Lower leg skin (tissue), 4 donors: ENCODE results near the gene PRPF19. TPM values are rescaled to one million over a fixed set of nuclear protein-coding genes. Genes with fewer than 3 reads are reported as not detected.
A peak's percentile ranks its signal among the peaks of the same experiment; 100 is the strongest.

Source experiments
- DNase-seq, 2 donors: peaks; one replicate each; pipeline ENCODE4 v3.0.0-alpha.2; 2019; ENCODE audit warnings: low spot score in 2 of 2
- H3K4me3 ChIP-seq: fragments of 200-600 bp; sonication (generic); 2 replicates; pipeline ENCODE4 v1.5.1; 2017; ENCODE audit warnings: mild to moderate bottlenecking, low read depth; ENCODE audit not compliant: poor library complexity, severe bottlenecking
- POLR2A ChIP-seq, 2 donors: fragments of 450-650 bp; IDR thresholded peaks; one replicate each; pipeline ENCODE4 v1.6.1; 2016 to 2017; ENCODE audit warnings: antibody characterized with exemption in 2 of 2, mild to moderate bottlenecking in 1 of 2, moderate library complexity in 1 of 2
- WGBS, 2 donors: methylation state at CpG; one replicate each; pipeline ENCODE4 v1.1.5; 2018; 5-methylcytosine and 5-hydroxymethylcytosine counted together
- intact Hi-C: fragments of 100-400 bp; cut with DNase I; formaldehyde crosslinking; loops from one replicate; pipeline ENCODE4 v1.15.0; 2023; ENCODE audit warnings: low total_unique reads
- total RNA-seq, 4 donors: library from RNA; depleted of rRNA; stranded (reverse); fragments of >200 nt; gene quantifications; one replicate each; pipeline ENCODE4 v1.1.0, GENCODE V29; 2016
- TF ChIP-seq, protein P1 (sequence below), 3 donors: fragments of 450-650 bp; IDR thresholded peaks; one replicate each; pipeline ENCODE4 v1.5.1; 2016; ENCODE audit warnings: antibody characterized with exemption in 3 of 3, mild to moderate bottlenecking in 3 of 3, moderate library complexity in 2 of 3

Gene PRPF19
- total RNA-seq, 4 donors from 2014 or later = 75.3 to 119 (median 108) TPM

DNA sequence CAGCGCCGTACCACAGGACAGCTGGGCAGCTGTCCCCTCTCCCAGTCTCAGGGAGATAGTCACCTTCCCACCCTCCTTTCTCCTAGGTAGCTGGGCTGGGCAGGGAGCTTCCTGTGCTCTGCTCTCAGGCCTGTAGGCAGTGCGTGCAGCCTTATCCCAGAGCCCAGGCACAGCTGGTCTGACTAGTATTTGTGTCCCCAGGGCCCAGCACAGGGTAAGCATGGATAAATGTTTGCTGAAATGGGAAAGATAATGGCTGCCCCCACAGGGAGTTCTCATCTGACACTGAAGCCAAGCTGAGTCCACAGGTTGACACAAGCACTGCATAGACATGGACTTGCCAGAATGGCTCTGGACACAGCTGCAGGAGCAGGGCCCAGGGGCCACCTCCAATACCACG, 35.8 kb upstream of the PRPF19 start:
- no peak overlapping the region for H3K4me3 ChIP-seq
- 66% methylated on average over 3 of the region's 4 CpGs for WGBS, 2 donors
- intact Hi-C loops = no loop called here
- no peak for TF ChIP-seq POLR2A (IDR thresholded peaks at IDR 0.05)
- TF ChIP-seq, protein P1, sequence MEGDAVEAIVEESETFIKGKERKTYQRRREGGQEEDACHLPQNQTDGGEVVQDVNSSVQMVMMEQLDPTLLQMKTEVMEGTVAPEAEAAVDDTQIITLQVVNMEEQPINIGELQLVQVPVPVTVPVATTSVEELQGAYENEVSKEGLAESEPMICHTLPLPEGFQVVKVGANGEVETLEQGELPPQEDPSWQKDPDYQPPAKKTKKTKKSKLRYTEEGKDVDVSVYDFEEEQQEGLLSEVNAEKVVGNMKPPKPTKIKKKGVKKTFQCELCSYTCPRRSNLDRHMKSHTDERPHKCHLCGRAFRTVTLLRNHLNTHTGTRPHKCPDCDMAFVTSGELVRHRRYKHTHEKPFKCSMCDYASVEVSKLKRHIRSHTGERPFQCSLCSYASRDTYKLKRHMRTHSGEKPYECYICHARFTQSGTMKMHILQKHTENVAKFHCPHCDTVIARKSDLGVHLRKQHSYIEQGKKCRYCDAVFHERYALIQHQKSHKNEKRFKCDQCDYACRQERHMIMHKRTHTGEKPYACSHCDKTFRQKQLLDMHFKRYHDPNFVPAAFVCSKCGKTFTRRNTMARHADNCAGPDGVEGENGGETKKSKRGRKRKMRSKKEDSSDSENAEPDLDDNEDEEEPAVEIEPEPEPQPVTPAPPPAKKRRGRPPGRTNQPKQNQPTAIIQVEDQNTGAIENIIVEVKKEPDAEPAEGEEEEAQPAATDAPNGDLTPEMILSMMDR (IDR thresholded peaks at IDR 0.05) = no peak
- no peak for DNase-seq

DNA sequence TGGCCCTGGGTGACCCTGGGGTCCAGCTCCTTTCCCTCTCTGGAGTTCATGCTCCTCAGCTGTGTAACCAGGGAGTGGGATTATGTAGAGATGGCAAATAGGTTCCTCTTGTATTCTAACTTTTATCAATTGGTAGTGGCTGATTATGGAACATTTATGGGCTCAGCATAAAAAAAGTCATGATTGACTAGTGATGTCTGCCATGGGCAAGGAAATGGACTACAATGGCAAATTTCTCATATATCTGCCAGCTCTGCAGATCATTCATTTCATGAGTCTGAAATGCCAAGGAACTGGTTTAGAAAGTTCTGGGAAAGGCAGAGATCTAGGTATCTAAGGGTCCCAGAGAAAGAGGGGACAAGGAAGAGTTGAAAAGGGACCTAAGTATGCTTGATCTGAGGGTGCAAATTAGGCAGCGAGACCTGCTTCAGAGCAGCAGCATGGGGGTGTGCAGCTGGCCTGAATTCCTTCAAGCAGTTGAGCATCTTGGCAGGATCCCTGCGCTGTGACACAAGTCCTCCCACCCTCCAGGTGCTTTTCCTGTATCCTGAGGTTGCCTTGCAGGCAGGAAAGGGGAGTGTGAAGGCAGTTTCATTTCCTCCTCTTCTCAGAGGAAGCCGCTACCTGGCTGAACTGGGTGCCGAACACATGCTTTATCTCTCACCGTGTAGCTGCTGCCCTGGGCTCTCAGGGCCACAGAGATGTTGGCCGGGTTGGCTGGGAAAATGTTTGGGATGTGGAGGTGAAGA, 35.2 kb upstream of the PRPF19 start:
- TF ChIP-seq POLR2A (IDR thresholded peaks at IDR 0.05) = no peak
- TF ChIP-seq, protein P1 (IDR thresholded peaks at IDR 0.05) = no peak
- no peak overlapping the region for H3K4me3 ChIP-seq
- intact Hi-C loops = no loop called here
- 59 to 65% methylated on average over 6 of the region's 6 CpGs for WGBS, 2 donors
- no peak for DNase-seq

DNA sequence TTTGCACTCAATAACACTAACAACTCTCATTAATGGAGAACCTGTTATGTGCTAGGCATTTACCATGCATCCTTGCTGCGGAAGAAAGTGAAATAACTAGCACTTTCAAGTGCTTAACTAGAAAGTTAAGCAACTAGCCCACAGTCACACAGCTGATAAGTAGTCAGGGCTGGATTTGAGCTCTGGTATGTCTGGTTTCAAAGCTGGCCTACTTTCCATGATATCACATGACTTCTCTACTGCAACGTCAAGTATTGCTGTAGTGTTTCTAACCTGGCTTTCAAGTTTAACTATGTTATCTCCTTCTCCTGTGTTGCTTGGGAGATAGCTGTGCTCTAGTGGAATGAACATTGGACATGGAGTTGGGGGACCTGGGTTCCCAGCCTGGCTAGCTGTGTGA, 33.5 kb upstream of the PRPF19 start:
- DNase-seq = no peak
- 56 to 59% methylated on average over 2 of the region's 2 CpGs for WGBS, 2 donors
- intact Hi-C loops = no loop called here
- no peak overlapping the region for H3K4me3 ChIP-seq
- TF ChIP-seq POLR2A (IDR thresholded peaks at IDR 0.05) = no peak
- TF ChIP-seq, protein P1 (IDR thresholded peaks at IDR 0.05) = no peak

DNA sequence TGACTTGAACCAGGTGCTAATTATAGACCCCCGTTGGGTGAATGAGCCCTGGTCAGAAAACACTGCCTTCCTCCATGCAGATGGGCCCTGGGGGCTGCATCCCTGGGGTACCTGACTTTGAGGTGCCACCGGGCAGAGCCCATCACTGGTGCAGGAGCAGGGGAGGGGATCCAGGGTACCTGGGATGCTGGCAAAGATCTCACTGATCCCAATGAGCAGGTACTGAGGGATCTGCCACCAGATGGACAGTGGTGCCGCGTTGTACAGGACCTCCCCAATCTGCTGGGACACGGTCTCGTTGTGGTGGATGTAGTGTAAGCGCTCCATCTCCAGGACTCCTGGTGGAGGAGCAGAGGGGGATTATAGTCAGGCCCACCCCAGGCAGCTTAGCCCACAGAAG, 32.9 kb upstream of the PRPF19 start:
- WGBS, 2 donors = 91 to 95% methylated on average over 7 of the region's 7 CpGs
- no peak for DNase-seq
- TF ChIP-seq, protein P1 (IDR thresholded peaks at IDR 0.05) = no peak
- no peak for TF ChIP-seq POLR2A (IDR thresholded peaks at IDR 0.05)
- H3K4me3 ChIP-seq = no peak overlapping the region
- intact Hi-C loops = no loop called here

DNA sequence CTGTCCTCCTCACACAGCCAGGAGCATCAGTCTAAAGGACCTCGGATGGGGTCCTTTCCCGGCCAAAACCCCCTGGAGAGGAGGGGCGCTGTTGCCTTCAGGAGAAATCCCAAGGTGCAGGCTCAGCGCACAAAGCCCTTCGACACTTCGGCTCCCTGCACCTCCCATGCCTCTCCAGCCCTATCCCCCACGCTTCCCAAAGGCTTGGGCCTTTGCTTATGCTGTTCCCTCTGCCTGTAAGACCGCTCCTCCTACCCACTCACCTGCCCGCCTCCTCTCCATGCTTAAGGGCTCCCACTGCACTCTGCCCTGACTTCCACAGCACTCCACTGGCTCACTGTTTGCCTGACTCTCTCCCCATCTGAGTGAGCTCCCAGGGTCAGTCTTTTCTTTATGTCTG, 32.1 kb upstream of the PRPF19 start:
- WGBS, 2 donors = 85 to 86% methylated on average over 9 of the region's 9 CpGs
- TF ChIP-seq POLR2A (IDR thresholded peaks at IDR 0.05) = no peak
- TF ChIP-seq, protein P1 (IDR thresholded peaks at IDR 0.05) = no peak
- DNase-seq = peak in 1 of 2 donors; percentile 70
- intact Hi-C loops = no loop called here
- no peak overlapping the region for H3K4me3 ChIP-seq

DNA sequence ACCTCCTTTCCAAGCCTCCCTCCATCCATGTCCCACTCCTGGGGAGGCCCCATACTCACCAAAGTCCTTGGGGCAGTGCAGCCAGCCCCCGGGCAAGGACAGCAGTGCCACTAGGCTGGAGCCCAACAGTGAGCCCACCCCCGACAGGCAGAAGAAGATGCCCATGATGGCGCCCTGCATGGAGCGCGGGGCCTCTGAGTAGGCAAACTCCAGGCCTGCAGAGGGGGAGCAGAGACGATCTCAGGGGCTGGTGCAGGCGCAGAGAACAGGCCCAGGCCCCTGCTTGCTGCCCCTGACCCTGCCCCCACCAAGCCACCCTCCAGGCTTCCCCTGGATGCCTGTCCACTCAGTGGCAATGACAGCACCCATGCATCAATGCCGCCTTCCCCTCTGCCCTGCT, 31.4 kb upstream of the PRPF19 start:
- no peak overlapping the region for H3K4me3 ChIP-seq
- intact Hi-C loops = no loop called here
- TF ChIP-seq POLR2A (IDR thresholded peaks at IDR 0.05) = no peak
- TF ChIP-seq, protein P1 (IDR thresholded peaks at IDR 0.05) = no peak
- peak in 1 of 2 donors; percentile 64 for DNase-seq
- 97 to 98% methylated on average over 8 of the region's 8 CpGs for WGBS, 2 donors
